Measurements from ENCODE around the gene TRMT11. TPM values are rescaled to one million over a fixed set of nuclear protein-coding genes. Genes with fewer than 3 reads are reported as not detected.

TRMT11 gene
- total RNA-seq, 1 donor, result 49.2 TPM

DNA sequence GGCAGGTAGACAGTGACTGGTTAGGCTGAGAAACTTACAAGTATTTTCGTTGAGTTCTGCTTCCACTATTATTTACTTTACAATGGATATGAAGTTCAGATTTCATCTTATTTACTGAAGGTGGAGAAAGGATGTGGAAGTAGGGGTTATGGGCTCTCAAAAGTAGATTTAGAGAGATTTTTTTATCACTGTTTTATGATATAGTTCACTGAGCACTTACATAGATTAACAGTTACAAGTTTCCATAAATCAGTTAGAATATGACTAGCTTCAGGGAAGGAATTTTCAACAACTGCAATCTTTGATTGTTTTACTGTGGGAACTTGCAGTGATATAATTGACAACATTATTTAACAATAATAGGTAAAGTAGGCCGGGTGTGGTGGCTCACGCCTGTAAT is 7.2 kb upstream of the TRMT11 start:
- DNase-seq (ENCODE audit: low read depth), result no peak
- TF ChIP-seq, protein P1, sequence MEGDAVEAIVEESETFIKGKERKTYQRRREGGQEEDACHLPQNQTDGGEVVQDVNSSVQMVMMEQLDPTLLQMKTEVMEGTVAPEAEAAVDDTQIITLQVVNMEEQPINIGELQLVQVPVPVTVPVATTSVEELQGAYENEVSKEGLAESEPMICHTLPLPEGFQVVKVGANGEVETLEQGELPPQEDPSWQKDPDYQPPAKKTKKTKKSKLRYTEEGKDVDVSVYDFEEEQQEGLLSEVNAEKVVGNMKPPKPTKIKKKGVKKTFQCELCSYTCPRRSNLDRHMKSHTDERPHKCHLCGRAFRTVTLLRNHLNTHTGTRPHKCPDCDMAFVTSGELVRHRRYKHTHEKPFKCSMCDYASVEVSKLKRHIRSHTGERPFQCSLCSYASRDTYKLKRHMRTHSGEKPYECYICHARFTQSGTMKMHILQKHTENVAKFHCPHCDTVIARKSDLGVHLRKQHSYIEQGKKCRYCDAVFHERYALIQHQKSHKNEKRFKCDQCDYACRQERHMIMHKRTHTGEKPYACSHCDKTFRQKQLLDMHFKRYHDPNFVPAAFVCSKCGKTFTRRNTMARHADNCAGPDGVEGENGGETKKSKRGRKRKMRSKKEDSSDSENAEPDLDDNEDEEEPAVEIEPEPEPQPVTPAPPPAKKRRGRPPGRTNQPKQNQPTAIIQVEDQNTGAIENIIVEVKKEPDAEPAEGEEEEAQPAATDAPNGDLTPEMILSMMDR (IDR thresholded peaks at IDR 0.05; ENCODE audit: insufficient read depth, low read depth, low read length), result no peak
- no peak overlapping the region for H3K4me3 ChIP-seq (ENCODE audit: low read depth, low read length)

GRCh38 chr6:125981571-125982185 is 4.7 kb upstream of the TRMT11 start:
- TF ChIP-seq, protein P1 (IDR thresholded peaks at IDR 0.05; ENCODE audit: insufficient read depth, low read depth, low read length), result no peak
- DNase-seq (ENCODE audit: low read depth), result no peak
- H3K4me3 ChIP-seq (ENCODE audit: low read depth, low read length), result no peak overlapping the region

DNA sequence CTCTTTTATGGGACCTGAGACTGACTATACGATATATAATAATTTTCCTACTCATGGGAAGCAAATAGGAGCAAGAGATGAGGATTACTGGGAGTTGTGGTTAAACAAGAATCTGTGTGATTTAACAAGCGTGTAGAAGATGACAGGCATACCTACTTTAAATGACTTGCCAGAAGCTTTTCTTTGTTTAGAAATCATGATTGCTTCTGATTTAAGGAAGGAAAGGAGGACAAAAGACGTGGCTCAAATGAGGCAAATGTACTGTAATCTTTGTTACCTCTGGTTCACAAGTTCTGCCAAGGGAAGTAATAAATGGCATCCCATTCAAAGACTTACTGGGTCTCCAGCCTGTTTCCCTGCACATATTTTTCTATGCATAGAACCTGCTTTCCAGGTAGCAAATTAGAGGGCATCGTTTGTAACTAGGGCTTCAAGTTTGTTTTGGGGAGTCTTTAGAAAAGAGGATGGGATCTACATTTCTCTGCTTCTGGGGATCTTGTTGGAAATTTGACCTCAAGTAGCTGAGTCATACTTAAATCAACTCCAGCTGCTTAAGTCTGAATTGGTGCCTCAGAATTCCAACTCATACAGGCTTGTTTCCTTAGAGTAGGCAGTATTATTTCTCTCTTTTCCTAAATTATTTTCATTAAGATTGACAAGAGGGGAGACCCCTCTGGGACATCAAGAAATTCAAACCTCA is 2.9 kb upstream of the TRMT11 start:
- TF ChIP-seq, protein P1 (IDR thresholded peaks at IDR 0.05; ENCODE audit: insufficient read depth, low read depth, low read length), result no peak
- no peak overlapping the region for H3K4me3 ChIP-seq (ENCODE audit: low read depth, low read length)
- peak; percentile 78 for DNase-seq (ENCODE audit: low read depth)

DNA sequence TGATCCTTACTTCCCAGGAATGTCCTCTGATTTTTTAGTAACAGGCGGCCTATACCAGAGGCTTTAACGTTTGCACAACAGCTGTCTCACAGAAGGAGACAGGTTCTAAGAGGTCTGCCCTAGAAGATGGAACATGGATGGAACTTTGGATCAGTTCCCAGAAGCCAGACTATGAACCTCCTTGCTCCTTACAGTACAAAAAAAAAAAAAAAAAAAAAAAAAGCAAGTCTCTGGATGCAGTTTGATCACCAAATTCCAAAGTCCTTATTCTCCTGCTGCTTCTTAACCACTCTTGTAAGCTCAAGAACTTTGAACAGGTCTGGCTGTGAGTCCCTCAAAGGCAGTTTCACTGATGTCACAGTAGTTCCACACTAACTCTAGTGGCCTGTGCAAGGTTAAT is 2.0 kb upstream of the TRMT11 start:
- peak; percentile 22 for DNase-seq (ENCODE audit: low read depth)
- TF ChIP-seq, protein P1 (IDR thresholded peaks at IDR 0.05; ENCODE audit: insufficient read depth, low read depth, low read length), result no peak
- no peak overlapping the region for H3K4me3 ChIP-seq (ENCODE audit: low read depth, low read length)

- peak overlapping the region; percentile 99 for H3K4me3 ChIP-seq (ENCODE audit: low read depth, low read length)
- no peak for DNase-seq (ENCODE audit: low read depth)
- TF ChIP-seq, protein P1 (IDR thresholded peaks at IDR 0.05; ENCODE audit: insufficient read depth, low read depth, low read length), result no peak
These were observed 818 bp upstream of the TRMT11 start for GRCh38 chr6:125985522-125985921.

- H3K4me3 ChIP-seq (ENCODE audit: low read depth, low read length), result peak overlapping the region; percentile 99
- TF ChIP-seq, protein P1 (IDR thresholded peaks at IDR 0.05; ENCODE audit: insufficient read depth, low read depth, low read length), result no peak
- no peak for DNase-seq (ENCODE audit: low read depth)
These were observed 400 bp upstream of the TRMT11 start for GRCh38 chr6:125985979-125986300.
